Keratinocyte (primary cell): Measurements from ENCODE around the gene TSHR.

Experiments used
- EZH2 ChIP-seq: IDR thresholded peaks from one replicate; pipeline ENCODE4 v1.6.1; 2012; ENCODE audit warnings: inconsistent platforms, mild to moderate bottlenecking, low read length, moderate library complexity
- TF ChIP-seq, protein P1 (sequence below), 3 experiments: IDR thresholded peaks in 1 of 3; conservative IDR thresholded peaks in 1 of 3; optimal IDR thresholded peaks in 1 of 3; 2 replicates in 2 of 3; 3 replicates in 1 of 3; pipeline versions ENCODE3 to v1.5.1; 2011; ENCODE audit warnings: low read length in 3 of 3, mild to moderate bottlenecking in 3 of 3, moderate library complexity in 2 of 3, control low read depth in 1 of 3, inconsistent platforms in 1 of 3; ENCODE audit not compliant: insufficient read depth in 2 of 3; ENCODE audit errors: extremely low read depth in 1 of 3

DNA sequence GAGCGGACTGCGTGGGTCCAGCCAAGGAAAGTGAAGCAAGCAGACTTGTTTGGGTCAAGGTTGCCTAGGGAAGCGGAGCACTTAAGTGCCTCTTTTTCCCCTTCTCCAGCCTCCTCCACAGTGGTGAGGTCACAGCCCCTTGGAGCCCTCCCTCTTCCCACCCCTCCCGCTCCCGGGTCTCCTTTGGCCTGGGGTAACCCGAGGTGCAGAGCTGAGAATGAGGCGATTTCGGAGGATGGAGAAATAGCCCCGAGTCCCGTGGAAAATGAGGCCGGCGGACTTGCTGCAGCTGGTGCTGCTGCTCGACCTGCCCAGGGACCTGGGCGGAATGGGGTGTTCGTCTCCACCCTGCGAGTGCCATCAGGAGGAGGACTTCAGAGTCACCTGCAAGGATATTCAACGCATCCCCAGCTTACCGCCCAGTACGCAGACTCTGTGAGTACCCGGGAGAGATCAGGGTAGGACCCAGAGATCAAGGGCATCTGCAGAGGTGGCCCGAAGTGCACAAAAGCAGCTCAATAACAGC, at the start of gene TSHR:
- TF ChIP-seq, protein P1, sequence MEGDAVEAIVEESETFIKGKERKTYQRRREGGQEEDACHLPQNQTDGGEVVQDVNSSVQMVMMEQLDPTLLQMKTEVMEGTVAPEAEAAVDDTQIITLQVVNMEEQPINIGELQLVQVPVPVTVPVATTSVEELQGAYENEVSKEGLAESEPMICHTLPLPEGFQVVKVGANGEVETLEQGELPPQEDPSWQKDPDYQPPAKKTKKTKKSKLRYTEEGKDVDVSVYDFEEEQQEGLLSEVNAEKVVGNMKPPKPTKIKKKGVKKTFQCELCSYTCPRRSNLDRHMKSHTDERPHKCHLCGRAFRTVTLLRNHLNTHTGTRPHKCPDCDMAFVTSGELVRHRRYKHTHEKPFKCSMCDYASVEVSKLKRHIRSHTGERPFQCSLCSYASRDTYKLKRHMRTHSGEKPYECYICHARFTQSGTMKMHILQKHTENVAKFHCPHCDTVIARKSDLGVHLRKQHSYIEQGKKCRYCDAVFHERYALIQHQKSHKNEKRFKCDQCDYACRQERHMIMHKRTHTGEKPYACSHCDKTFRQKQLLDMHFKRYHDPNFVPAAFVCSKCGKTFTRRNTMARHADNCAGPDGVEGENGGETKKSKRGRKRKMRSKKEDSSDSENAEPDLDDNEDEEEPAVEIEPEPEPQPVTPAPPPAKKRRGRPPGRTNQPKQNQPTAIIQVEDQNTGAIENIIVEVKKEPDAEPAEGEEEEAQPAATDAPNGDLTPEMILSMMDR (optimal IDR thresholded peaks at IDR 0.05 in 1 of 3, IDR thresholded peaks at IDR 0.05 in 1 of 3, conservative IDR thresholded peaks at IDR 0.05 in 1 of 3; ENCODE audit: extremely low read depth in 1 of 3, insufficient read depth in 2 of 3, low read length in 3 of 3), result no peak
- no peak for TF ChIP-seq EZH2
